ENCODE results near the gene DNMT1.

GRCh38 chr19:10096615-10096963, 98.2 kb downstream of the DNMT1 start:
- TF ChIP-seq POLR2A (IDR thresholded peaks at IDR 0.05) (no peak), CTCF (IDR thresholded peaks at IDR 0.05) (no peak)

Measured in body of pancreas (tissue), 4 donors.